ENCODE data around the gene IL2RA.
"Not testable (repeated sequence)": the region's sequence is repeated elsewhere in the genome, so short reads cannot be mapped to it uniquely, and the experiment has no call there.

IL2RA gene

GRCh38 chr10:5983774-5984173 lies 78.4 kb downstream of the IL2RA start:
- DNase-seq (ENCODE audit: low read depth, low spot score), result no peak

GRCh38 chr10:5981529-5981928 lies 80.6 kb downstream of the IL2RA start:
- no peak for DNase-seq (ENCODE audit: low read depth, low spot score)

- no peak for DNase-seq (ENCODE audit: low read depth, low spot score)
Observed at GRCh38 chr10:5978230-5978489, 84.0 kb downstream of the IL2RA start.

- DNase-seq (ENCODE audit: low read depth, low spot score), result no peak
Observed at GRCh38 chr10:5977471-5978229, 84.5 kb downstream of the IL2RA start, which contains the start of gene IL15RA. Gene IL15RA, minus strand, starts transcription at chr10:5977543. Its CDS starts 51 bp downstream, at chr10:5977492.

GRCh38 chr10:5976512-5977470 lies 85.4 kb downstream of the IL2RA start:
- DNase-seq (ENCODE audit: low read depth, low spot score), result no peak

- DNase-seq (ENCODE audit: low read depth, low spot score), result no peak
Observed at GRCh38 chr10:5975641-5976473, 86.3 kb downstream of the IL2RA start.

- DNase-seq (ENCODE audit: low read depth, low spot score), result no peak
Observed at GRCh38 chr10:5973069-5973468, 89.1 kb downstream of the IL2RA start.

GRCh38 chr10:5971886-5972285 lies 90.3 kb downstream of the IL2RA start:
- no peak for DNase-seq (ENCODE audit: low read depth, low spot score)

- DNase-seq (ENCODE audit: low read depth, low spot score), result no peak
Observed at GRCh38 chr10:5971315-5971832, 90.8 kb downstream of the IL2RA start.

- DNase-seq (ENCODE audit: low read depth, low spot score), result no peak
Observed at GRCh38 chr10:5970527-5970926, 91.6 kb downstream of the IL2RA start.

- DNase-seq (ENCODE audit: low read depth, low spot score), result no peak
Observed at GRCh38 chr10:5970066-5970465, 92.1 kb downstream of the IL2RA start.

GRCh38 chr10:5968681-5969453 lies 93.3 kb downstream of the IL2RA start:
- DNase-seq (ENCODE audit: low read depth, low spot score), result no peak

- no peak for DNase-seq (ENCODE audit: low read depth, low spot score)
Observed at GRCh38 chr10:5968037-5968680, 94.0 kb downstream of the IL2RA start.

- no peak for DNase-seq (ENCODE audit: low read depth, low spot score)
Observed at GRCh38 chr10:5965266-5965665, 96.9 kb downstream of the IL2RA start.

GRCh38 chr10:5964736-5965135 lies 97.4 kb downstream of the IL2RA start:
- no peak for DNase-seq (ENCODE audit: low read depth, low spot score)

- no peak for DNase-seq (ENCODE audit: low read depth, low spot score)
Observed at GRCh38 chr10:5963591-5963990, 98.6 kb downstream of the IL2RA start.

GRCh38 chr10:5963071-5963470 lies 99.1 kb downstream of the IL2RA start:
- DNase-seq (ENCODE audit: low read depth, low spot score), result no peak

- not testable (repeated sequence) for DNase-seq (ENCODE audit: low read depth, low spot score)
Observed at GRCh38 chr10:5962358-5962940, 99.7 kb downstream of the IL2RA start.

GRCh38 chr10:5961405-5962100 lies 100.6 kb downstream of the IL2RA start:
- DNase-seq (ENCODE audit: low read depth, low spot score), result no peak

GRCh38 chr10:5960973-5961275 lies 101.2 kb downstream of the IL2RA start:
- DNase-seq (ENCODE audit: low read depth, low spot score), result not testable (repeated sequence)
